Measurements from ENCODE around the gene PLIN5.
A peak's percentile ranks its signal among the peaks of the same experiment; 100 is the strongest.

PLIN5 gene

DNA sequence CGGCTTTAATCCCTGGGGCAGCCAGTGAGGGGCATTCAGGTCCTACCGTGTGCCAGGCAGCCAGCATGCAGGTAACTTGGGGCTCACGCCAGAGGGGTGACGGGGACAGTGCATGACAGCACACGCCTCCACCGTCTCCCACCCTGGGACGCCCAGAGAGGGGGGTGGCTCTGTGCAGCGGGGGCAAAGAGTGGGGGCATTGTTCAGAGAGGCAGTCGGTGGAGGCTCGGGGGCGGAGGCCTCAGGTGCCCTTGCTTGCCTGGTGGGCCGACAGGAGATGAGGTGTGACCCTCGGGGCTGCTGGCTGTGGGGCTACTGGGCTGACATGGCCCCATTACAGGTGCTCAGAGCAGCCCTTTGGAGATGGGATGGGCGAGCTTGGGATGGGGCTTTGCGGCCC is 35.2 kb downstream of the PLIN5 start:
- no peak for DNase-seq (ENCODE audit: extremely low spot score)
- POLR2A ChIA-PET = no interaction called here
- TF ChIP-seq, protein P1, sequence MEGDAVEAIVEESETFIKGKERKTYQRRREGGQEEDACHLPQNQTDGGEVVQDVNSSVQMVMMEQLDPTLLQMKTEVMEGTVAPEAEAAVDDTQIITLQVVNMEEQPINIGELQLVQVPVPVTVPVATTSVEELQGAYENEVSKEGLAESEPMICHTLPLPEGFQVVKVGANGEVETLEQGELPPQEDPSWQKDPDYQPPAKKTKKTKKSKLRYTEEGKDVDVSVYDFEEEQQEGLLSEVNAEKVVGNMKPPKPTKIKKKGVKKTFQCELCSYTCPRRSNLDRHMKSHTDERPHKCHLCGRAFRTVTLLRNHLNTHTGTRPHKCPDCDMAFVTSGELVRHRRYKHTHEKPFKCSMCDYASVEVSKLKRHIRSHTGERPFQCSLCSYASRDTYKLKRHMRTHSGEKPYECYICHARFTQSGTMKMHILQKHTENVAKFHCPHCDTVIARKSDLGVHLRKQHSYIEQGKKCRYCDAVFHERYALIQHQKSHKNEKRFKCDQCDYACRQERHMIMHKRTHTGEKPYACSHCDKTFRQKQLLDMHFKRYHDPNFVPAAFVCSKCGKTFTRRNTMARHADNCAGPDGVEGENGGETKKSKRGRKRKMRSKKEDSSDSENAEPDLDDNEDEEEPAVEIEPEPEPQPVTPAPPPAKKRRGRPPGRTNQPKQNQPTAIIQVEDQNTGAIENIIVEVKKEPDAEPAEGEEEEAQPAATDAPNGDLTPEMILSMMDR (IDR thresholded peaks at IDR 0.05; ENCODE audit: control extremely low read depth, extremely low read depth, low read depth, missing control alignments) = no peak
- CTCF ChIA-PET = interaction anchor here (4.1 kb wide), 1 partner anchor 24 kb away, joined by 15 read pairs; no protein-coding TSS in a partner anchor

DNA sequence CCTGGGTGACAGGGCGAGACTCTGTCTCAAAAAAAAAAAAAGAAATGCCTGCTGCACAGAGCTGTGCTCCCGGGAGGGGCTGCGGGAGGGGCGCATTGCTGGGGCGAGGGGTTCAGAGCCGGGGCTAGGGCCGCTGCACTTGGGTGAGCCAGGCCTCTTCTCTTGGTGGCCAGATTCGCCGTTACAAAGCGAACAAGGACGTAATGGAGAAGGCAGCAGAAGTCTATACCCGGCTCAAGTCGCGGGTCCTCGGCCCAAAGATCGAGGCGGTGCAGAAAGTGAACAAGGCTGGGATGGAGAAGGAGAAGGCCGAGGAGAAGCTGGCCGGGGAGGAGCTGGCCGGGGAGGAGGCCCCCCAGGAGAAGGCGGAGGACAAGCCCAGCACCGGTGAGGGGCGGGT is 35.7 kb downstream of the PLIN5 start:
- ChIA-PET CTCF (interaction anchor here (4.1 kb wide), 1 partner anchor 25 kb away, joined by 15 read pairs; no protein-coding TSS in a partner anchor), POLR2A (no interaction called here)
- DNase-seq (ENCODE audit: extremely low spot score) = no peak
- TF ChIP-seq, protein P1 (IDR thresholded peaks at IDR 0.05; ENCODE audit: control extremely low read depth, extremely low read depth, low read depth, missing control alignments) = no peak

DNA sequence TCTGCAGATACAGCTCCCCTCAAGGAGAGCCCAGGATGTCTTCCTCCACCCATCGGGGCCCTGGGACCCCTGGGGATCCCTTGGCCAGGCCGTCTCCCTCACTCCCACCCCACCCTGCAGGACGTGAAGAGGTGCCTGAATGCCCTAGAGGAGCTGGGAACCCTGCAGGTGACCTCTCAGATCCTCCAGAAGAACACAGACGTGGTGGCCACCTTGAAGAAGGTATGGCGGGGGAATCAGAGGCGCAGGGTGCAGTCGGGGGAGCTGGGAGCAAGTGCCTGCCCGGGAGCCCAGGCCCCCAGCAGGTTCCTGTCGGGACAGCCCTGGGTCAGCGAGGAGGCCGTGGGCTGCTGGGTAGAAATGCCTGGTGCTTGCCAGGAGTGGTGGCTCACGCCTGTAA is 36.3 kb downstream of the PLIN5 start:
- TF ChIP-seq, protein P1 (IDR thresholded peaks at IDR 0.05; ENCODE audit: control extremely low read depth, extremely low read depth, low read depth, missing control alignments) = no peak
- no peak for DNase-seq (ENCODE audit: extremely low spot score)
- ChIA-PET POLR2A (no interaction called here), CTCF (interaction anchor here (4.1 kb wide), 1 partner anchor 25 kb away, joined by 15 read pairs; no protein-coding TSS in a partner anchor)

DNA sequence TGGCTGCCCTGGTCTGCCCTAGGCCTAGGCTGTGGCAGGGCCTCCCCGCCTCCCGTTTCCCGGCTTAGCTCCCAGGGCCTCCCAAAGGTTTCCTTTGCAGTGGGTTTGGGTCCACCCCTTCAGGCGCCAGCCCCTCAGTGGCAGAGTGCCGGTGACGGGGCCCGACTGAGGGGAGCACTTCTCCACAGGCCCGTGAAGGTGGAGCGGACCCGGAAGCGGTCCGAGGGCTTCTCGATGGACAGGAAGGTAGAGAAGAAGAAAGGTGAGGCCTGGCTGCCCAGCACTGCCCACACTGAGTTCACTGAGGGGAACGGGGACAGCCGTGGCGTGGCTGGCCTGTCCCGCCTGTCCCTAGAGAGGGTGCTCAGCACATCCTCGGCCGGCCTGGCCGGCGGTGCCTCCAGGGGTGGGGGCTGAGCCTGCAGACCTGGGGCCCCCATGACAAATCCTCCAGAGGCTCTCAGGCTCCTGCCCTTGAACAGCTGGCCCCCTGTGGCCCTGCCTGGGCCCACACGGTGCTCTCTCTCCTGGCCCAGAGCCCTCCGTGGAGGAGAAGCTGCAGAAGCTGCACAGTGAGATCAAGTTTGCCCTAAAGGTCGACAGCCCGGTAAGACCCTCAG is 37.1 kb downstream of the PLIN5 start:
- CTCF ChIA-PET = interaction anchor here (4.1 kb wide), 1 partner anchor 26 kb away, joined by 15 read pairs; no protein-coding TSS in a partner anchor
- no peak for DNase-seq (ENCODE audit: extremely low spot score)
- POLR2A ChIA-PET = no interaction called here
- TF ChIP-seq, protein P1 (IDR thresholded peaks at IDR 0.05; ENCODE audit: control extremely low read depth, extremely low read depth, low read depth, missing control alignments) = no peak

DNA sequence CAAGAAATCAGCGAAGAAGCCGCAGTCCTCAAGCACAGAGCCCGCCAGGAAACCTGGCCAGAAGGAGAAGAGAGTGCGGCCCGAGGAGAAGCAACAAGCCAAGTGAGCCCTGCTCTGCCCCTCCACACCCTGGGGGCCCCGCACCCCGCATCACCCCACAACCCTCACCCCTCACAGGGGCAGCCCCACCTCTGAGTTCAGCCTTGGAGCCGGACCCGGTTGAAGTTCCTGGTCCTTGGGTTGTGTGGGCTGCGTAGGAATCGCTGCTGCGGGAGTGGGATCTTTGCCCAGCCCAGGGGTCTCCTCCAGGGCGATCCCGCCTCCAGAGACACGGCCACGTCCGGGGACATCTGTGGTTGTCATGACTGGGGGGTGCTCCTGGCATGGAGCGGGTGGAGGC is 38.7 kb downstream of the PLIN5 start:
- ChIA-PET POLR2A (no interaction called here), CTCF (no interaction called here)
- no peak for DNase-seq (ENCODE audit: extremely low spot score)
- TF ChIP-seq, protein P1 (IDR thresholded peaks at IDR 0.05; ENCODE audit: control extremely low read depth, extremely low read depth, low read depth, missing control alignments) = no peak

DNA sequence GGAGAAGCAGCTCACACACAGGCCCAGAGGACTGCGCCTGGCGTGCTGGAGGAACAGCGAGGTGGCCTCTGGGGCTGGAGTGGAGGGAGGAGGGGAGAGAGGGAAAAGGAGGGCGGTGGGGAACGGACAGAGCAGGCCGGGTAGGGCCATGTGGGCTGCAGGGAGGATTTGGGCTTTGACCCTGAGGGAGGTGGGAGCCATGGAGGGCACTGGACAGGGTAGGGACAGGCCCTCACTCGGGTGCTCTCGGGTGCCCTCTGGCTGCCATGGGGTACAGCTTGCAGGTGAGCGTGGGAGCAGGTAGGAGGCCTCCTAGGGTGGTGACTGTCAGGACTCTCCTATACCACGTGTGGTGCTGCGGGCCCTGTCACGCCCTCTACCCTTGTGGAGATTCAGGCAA is 39.6 kb downstream of the PLIN5 start:
- TF ChIP-seq, protein P1 (IDR thresholded peaks at IDR 0.05; ENCODE audit: control extremely low read depth, extremely low read depth, low read depth, missing control alignments) = peak; percentile 44
- DNase-seq (ENCODE audit: extremely low spot score) = no peak
- CTCF ChIA-PET = interaction anchor here (2.4 kb wide), 1 partner anchor 229 kb away, joined by 6 read pairs; no protein-coding TSS in a partner anchor
- POLR2A ChIA-PET = no interaction called here

Measured in GM10248 (cell line).